ENCODE results near the gene RBMS2.
"Not testable (repeated sequence)": the region's sequence is repeated elsewhere in the genome, so short reads cannot be mapped to it uniquely, and the experiment has no call there.

RBMS2 gene

DNA sequence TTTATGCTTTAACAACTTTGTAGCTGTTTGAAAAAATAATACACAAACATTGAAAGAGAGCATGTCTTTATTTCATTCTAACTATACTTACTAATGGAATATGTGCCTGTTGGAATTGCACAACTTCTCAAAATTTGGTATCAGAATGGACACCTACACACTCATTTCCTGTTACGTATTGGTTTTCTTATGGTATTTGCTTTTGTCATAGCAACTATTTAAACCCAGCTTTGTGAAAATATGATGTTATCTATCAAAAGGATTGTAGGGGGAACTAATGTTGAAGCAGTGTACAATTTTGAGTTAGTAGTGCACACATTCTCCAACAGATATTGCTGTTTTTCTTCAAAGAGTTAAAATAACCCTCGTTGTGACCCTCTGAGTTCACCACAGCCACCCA is 52.6 kb downstream of the RBMS2 start:
- no peak for DNase-seq (ENCODE audit: extremely low spot score, insufficient read length, low read depth)
- FAIRE-seq, result no peak

DNA sequence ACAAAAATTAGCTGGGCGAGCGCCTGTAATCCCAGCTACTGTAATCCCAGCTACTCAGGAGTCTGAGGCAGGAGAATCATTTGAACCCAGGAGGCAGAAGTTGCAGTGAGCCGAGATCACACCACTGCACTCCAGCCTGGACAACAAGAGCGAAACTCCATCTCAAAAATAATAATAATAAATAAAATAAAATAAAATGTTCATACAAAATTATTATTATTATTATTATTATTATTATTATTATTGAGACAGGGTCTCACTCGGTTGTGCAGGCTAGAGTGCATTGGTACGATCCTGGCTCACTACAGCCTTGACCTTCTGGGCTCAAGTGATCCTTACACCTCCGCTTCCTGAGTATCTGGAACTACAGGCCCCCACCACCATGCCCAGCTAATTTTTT is 55.6 kb downstream of the RBMS2 start:
- not testable (repeated sequence) for FAIRE-seq; DNase-seq (ENCODE audit: extremely low spot score, insufficient read length, low read depth)

DNA sequence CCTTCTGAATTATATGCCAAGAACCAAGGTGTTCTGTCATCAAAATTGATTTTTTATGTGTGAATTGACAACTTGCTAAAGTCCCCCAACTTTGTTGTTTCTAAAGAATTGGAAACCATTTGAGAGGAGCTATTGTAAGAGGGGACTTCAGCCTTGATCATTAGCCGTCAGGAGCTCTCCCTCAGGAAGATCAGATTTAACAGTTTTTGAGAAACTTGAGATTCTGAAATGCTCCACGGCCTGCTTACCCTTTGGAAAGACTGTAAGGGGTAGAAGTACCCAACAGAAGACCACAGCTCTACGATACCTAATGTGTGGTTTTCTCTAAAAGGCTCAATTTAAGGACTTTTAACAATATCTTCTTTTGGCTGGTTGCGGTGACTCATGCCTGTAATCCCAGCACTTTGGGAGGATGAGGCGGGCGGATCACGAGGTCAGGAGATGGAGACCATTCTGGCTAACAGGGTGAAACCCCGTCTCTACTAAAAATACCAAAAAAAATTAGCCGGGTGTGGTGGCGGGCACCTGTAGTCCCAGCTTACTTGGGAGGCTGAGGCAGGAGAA is 57.4 kb downstream of the RBMS2 start:
- FAIRE-seq, result no peak
- DNase-seq (ENCODE audit: extremely low spot score, insufficient read length, low read depth), result no peak

DNA sequence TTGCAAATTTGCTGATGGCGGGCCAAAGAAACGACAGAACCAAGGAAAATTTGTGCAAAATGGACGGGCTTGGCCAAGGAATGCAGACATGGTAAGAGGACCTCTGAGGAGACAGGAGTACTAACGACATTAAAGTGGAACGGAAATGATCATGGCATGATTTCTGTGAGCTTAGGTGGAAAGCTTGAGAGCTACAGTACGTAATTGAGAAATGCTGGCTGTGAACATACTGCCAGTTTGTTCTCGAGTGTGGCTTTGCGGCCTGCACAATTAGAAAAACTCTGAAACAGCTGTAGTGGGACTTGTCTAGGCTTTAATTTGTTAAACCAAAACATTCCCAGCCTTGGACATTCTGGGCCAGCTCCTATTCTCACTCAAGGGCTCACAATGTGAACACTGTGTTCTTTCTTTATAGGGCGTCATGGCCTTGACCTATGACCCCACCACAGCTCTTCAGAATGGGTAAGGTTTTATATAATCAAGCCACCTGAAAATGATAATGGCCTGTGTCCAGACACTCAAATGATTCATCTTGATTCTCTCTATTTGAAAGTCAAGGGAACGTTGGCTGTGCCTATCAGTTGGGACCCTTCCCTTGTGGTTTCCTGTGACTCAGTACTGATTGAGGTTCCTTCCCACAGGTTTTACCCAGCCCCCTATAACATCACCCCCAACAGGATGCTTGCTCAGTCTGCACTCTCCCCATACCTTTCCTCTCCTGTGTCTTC is 60.0 kb downstream of the RBMS2 start:
- DNase-seq (ENCODE audit: extremely low spot score, insufficient read length, low read depth) (no peak), FAIRE-seq (no peak)

DNA sequence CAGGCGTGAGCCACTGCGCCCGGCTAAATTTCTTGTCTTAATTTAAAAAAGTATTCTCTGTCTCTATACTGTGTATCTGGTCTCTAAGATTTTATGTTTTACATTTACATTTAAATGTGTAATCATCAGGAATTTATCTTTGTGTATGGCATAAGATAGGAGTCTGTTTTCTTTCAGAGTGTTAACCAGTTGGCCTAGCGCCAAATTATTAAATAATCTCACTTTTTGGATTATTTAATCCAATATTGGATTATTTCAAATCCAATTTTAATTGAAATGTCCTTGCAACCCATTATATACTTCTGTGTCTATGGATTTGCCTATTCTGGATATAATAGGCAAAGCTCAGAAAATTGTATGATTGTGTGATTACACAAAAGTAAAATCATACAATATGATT is 63.5 kb downstream of the RBMS2 start:
- DNase-seq (ENCODE audit: extremely low spot score, insufficient read length, low read depth), result no peak
- no peak for FAIRE-seq

DNA sequence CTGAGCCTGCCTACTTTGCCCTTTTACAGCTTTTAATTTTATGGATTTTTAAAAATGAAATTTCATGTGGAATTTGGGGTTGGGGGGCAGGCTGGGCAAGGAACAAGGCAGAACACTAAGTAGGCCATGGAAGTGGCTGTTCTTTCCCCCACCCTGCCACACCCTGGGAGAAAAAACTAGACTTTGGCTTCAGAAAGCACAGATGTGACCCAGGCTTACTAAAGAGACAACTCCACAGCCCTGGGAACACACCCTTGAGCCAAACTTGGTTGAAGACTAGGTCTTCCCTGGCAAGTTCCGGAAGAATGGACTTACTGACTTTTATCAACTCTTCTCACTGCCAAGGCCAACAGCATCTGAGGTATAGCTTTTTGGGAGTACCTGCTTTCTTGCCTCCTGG is 68.2 kb downstream of the RBMS2 start:
- no peak for DNase-seq (ENCODE audit: extremely low spot score, insufficient read length, low read depth)
- FAIRE-seq, result no peak

DNA sequence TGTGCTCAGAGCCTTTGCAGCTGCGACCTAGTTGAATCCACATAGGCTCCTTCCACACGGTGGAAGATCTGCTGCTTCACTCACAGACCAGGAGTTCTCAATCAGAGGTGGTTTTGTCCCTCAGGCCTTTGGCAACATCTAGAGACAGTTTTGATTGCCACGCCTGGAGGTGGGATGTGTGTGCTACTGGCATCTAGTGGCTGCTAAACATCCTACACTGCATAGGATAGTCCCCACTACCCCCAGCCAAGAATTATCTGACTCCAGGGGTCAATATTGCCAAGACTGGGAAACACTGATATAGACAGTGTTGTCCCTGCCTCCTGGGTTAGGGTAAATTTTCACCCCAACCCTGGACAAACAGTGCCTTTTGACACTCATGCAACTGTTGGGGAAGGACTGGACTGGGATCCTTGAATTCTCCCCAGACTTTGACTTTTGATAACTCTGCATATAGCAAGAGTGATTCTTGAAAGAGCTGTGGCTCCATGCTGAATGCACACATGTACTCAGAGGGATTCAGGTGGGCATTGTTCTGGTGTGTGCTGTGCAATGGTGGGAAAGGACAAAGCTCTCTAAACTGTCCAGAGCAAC is 68.7 kb downstream of the RBMS2 start:
- peak; percentile 56 for FAIRE-seq
- no peak for DNase-seq (ENCODE audit: extremely low spot score, insufficient read length, low read depth)

DNA sequence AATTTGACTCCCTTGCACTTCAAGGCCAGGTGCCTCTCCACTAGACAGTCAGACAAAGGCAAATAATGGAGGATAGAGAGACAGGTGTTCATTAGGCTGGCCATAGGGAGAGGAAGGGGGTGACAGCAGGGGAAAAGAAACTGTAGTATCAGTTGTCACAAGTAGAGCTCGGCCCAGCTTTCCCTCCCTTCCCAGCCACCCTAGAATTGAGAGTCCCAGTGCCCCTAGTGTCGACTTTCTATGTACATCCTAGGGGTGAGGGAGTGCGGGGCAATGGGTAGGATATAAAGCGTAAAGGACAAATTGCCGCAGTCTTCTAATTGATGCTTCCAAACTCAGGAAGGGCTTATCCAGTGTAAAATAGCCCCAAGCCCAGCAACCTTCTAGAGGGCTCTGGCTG is 69.5 kb downstream of the RBMS2 start:
- FAIRE-seq, result no peak
- no peak for DNase-seq (ENCODE audit: extremely low spot score, insufficient read length, low read depth)

DNA sequence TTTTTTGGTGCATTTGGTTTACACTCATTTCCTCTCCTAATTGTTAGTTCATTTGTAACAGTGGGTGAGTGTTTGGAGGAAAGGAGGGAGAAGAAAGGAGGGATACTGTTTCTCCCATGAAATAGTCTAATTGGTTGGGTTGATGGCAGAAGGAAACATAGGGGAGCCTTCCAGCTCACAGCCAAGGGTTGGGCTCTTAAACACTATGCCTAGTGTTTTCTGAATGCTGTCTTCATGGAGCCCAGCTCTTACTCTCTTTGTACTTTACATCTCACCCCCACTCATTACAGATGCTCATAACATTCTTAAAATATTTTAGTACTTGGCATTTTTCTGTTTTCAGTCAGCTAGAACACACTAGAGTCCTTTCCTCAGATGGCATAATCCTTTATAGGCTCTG is 70.3 kb downstream of the RBMS2 start:
- FAIRE-seq (no peak), DNase-seq (ENCODE audit: extremely low spot score, insufficient read length, low read depth) (no peak)

DNA sequence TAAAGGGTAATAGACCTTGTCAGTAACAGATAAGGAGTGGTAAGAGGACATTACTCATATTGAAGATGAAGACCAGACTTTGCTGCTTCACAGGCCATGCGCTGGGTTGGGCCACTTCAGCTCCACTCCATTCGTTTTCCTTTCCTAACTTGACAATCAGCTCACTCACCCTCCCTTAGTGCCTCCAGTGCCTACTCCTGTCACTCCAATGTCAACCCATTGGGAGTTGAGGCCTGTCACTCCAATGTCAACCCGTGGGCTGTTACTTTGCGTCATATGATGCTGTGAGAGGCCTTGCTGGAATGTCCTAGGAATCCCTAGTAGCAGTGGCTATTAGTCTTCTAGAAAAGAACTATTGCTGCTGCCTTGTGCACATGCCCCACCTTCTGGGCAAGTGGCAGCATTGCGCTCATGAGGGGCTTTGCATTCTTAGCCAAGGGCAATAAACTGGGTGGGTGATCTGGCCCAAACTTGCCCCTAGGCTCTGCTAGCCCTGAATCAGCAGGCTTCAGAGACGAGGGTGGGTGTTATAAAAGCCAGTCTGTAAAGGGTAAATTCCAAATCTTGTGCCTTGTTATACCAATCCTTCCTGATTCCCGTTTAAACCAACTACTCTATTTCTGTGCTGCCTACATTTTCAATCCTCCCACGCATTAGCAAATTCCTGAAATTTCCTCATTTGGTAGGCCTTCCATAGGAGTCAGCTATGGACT is 72.4 kb downstream of the RBMS2 start:
- DNase-seq (ENCODE audit: extremely low spot score, insufficient read length, low read depth) (peak; percentile 35), FAIRE-seq (peak; percentile 71)

DNA sequence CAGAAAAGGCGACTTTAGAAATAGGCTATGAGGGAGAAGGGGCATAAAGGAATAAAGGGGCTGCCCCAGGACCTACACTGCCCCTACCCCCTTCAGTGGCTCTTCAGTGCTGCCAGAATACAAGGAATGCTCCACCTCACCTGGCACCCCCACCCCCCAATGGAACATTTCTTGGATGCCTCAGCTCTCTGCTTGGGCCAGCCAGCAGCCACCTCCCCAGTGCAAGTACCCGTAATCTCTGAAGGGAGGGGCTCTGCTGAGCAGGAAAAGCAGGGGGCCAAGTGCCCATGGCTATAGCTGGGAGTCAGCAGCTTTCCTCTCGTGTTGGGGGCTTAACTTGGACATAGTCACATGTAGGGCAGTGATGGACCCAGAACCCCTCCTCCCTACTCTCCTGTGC is 75.2 kb downstream of the RBMS2 start:
- no peak for DNase-seq (ENCODE audit: extremely low spot score, insufficient read length, low read depth)
- no peak for FAIRE-seq

DNA sequence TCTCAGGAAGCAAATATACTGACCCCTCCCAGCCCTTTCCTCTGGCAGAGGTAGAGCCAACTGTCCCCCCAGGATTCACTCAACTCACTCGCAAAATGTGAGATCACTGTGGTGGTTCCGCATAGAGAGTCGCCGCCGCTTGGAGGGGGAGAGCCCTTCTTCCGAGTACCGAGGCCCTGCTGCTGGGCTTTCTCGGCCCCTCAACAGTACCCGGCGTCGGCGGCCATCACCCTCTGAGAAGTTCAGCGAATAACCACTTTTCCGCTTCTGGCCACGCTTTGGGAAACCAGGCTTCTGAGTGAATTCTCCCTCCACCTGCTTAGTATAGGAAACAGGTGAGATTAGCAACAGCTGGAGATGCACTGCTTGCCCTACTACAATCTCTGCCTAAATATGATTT is 77.4 kb downstream of the RBMS2 start:
- DNase-seq (ENCODE audit: extremely low spot score, insufficient read length, low read depth) (no peak), FAIRE-seq (no peak)

DNA sequence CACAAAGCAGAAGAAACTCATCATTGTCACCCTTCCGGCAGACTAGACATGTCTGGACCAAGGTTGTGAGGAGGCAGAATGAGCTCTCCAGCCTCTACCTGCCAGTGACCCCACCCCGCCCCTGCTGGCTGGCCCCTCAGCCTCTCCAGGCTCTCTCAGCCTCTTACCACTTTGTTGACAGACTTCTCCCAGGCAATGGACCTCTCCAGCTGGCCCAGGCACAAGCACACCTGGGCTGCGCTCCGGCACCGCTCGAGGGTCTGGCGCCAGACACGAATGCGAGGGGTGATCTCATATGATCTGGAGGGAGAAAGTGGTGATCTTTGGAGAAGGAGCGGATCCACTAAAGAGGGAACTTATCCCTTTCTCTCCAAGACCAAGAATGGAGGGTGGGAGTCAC is 78.2 kb downstream of the RBMS2 start:
- DNase-seq (ENCODE audit: extremely low spot score, insufficient read length, low read depth) (no peak), FAIRE-seq (no peak)

DNA sequence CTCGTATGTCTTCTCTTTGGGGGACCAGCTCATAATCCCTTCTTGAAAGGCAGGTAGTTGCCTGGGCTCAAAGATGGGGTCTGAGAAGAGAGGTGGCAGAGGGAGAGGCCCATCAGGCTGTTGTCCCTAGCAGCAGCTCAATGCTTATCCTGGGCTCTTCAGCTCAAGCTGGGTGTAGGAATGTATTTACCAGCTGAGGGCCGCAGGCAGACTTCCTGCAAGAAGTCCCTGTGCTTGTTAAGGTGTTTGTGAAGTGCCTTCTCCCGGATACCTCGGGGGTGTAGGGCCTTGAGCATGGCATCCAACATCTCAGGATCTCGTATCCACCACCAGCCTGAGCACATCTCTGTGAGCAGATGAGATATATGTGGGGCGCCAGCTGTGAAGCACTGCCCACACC is 79.1 kb downstream of the RBMS2 start:
- DNase-seq (ENCODE audit: extremely low spot score, insufficient read length, low read depth) (no peak), FAIRE-seq (no peak)

DNA sequence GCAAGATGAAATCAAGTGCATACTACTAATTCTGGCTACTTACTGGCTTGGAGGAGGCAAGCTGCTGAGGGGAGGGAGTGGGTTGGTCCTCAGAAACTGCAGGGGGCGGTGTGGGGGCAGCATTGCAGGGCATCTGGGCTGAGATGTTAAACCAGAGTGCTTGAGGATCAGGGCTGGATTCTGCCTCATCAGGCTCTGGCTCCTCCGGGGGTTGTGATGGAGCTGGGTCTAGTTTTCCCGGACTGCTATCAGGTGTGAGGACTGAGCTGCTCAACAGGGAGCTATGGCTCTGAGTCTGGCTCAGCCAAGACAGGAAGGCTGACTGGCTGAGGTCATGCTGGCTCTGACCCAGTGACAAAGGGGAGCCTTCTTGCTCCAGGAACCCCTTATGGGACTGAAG is 79.9 kb downstream of the RBMS2 start:
- DNase-seq (ENCODE audit: extremely low spot score, insufficient read length, low read depth), result no peak
- no peak for FAIRE-seq

DNA sequence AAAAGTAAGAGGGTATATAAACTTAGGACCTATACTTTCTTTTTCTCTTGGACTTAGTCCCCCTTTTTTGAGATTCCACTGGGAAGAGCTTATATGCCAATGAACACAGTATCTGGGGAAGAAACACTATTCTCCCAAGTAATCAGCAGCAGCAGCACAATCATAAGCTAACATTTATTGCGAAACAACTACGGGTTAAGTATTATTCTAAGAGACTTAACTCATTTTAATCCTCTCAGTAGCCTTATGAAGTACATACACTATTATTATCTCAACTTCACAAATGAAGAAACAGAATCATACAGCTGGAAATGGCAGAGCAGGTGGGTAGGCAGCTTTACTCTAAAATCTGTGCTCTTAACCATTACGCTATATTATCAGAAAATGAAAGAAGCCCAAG is 80.6 kb downstream of the RBMS2 start:
- FAIRE-seq (no peak), DNase-seq (ENCODE audit: extremely low spot score, insufficient read length, low read depth) (no peak)

DNA sequence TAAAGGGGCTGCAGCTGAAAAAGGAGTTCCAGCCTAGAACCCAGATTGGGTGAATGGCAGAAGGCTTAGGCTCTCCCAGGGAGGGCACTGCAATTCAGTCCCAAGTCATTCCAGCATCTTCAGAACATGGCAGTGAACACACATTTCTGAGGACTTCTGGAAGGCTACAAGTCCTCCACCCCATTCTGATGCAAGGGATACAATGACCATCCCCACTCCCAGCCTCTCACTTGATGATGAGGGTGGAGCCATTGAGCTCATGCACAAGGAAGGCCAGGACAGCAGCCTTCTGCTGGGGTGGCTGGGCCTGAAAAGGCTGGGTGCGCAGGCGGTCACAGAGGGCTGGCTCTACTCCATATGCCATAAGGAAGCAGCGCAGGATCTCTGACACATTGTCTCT is 82.7 kb downstream of the RBMS2 start:
- FAIRE-seq, result no peak

DNA sequence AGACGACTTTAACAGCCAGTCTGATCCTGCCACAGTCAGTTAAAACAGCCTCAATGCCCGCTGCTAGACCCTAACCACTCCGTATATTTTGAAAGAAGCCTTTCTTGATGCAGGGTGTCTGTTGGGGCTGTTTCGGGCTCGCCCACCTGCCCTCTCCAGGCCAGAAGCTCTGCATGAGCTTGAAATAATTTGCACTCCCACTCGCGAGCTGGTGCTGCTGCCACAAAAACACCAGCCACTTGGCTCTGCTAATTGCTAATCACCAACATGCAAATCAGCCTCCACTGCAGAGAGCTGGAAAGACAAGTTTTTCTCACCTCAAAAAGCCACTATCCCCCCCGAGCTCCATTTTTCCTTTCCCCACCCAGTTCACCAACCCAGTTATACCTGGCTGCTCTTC is 93.0 kb downstream of the RBMS2 start:
- FAIRE-seq (no peak), DNase-seq (ENCODE audit: extremely low spot score, insufficient read length, low read depth) (no peak)

More for the DNA sequence above, 82.7 kb downstream of the RBMS2 start:
- no peak for DNase-seq (ENCODE audit: extremely low spot score, insufficient read length, low read depth)

DNA sequence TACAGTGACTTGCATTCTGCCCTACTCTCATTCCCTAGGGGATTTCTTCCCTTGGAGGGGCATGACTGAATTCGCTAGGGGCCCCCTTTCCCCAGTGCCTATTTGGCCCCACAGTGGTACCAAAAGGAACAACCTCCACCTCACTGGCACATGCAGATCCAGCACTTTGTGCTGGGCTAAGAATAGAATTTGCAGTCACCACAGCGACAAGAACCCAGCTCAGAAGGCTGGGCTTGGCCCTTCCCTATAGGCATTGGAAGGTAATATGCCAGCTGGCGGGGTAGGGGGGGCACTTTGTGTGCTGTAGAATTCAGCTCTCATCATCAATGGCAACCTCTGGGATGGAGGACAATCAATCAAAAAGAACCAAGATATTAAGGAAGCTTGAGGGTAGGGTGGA is 94.6 kb downstream of the RBMS2 start:
- DNase-seq (ENCODE audit: extremely low spot score, insufficient read length, low read depth) (no peak), FAIRE-seq (no peak)

DNA sequence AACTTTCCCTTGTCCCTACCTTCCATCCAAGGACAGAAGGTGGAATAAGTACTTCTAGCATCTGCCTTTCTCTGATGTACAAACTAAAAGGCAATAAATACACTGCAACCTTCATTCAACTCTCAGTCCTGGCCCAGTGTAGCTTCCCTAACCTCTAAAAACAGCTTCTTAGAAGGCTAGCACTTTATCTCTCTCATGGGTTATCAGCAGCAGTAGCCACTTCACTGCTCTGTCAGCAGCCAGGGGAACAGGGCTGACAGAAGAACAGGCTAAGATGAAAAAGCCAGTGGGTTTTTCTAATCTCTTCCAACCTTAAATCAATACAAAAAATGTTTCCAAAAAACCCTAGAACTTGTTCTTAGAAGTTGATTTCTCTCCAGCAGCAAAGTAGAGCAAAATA is 95.3 kb downstream of the RBMS2 start:
- no peak for DNase-seq (ENCODE audit: extremely low spot score, insufficient read length, low read depth)
- no peak for FAIRE-seq

DNA sequence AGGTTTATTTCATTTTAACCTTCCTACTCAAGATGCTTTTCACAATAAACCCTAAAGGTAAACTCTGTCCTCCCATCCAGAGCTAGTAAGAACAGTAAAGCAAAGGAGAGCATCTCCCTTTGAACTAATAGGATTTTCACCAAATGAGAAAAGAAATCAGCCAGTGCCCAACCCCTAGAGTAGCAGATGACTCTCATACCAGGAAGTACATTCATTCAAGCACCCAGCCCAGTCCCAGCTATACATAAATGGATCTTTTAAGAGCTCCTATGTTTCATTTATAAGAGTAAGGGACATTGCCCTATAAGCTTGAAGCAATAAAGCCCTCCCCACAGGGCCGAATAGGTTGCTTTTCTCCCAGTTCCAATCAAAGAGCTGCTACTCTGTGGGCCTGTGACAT is 100.9 kb downstream of the RBMS2 start:
- DNase-seq (ENCODE audit: extremely low spot score, insufficient read length, low read depth) (no peak), FAIRE-seq (no peak)

All from GM18507 (cell line).